Inferior parietal cortex (tissue), 1 donor: ENCODE data around the gene REG1A.

ENCODE experiments used
- DNase-seq: peaks from one replicate; pipeline ENCODE4 v3.0.0-alpha.2; 2016; ENCODE audit errors: extremely low spot score

REG1A gene

DNA sequence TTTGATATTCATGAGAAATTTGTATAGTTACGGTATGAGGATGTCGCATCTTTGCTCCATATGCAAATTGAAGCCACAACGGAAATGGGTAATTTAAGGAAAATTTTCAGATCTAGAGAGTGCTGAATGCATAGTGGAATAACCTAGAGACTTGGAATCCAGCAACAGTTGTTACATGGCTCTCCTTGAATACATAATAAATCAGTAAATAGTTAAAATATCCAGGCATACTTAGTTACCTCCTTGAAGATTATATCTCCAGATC lies 5.4 kb downstream of the REG1A start:
- no peak for DNase-seq

DNA sequence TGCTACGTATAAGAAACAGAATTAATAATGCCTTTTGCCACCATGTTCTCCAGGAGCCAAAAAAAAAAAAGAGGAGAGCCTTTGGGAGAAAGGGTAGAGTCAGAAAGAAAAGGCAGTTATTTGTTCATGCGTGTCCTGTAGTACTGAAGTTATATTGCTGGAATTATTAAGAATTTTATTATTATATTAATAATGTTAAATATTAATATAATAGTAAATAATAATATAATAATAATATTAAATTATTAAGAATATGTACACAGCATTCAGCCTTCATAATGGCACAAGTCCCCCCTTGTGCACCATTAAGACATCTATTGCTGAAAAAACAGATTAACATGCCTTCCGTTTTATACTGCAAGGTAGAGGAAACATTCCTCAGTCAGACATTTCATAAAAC lies 8.1 kb downstream of the REG1A start:
- no peak for DNase-seq

DNA sequence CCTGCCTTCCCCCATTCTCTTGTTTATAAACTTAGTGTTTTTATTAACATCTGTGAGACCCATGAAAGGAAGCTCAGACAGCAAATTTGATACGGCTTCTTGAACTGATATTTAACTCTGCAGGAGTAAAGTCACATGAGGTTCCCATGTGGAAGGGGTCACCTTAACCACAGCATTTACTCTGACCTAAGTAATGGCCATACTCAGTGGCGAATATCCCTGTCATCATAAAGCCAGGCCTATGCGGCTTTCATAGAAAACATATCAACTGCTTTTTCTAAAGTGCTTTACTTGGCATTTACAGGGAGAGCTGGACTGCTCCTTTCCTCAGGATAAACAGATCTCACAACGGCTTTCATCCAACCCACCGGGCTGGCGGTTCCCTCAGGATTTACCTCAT lies 9.0 kb downstream of the REG1A start:
- DNase-seq: no peak

DNA sequence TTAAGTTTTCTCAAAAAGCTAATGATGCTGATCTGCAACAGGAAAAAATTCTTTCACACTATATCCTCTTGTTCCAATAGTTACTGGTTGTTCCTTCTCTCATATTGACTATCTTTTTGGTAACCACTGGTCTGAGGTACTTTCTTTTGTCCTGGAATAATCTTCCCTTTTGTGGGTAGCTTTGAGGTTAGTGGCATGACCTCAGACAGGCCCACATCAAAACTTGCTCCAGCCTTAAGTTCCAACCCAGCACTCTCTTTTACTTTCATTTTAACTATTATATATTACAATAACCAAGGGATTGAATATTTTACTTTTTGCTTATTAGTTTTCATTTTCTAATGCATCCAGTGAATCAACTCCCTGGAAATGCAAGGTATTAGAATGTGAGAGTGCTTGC lies 9.5 kb downstream of the REG1A start:
- DNase-seq: no peak

DNA sequence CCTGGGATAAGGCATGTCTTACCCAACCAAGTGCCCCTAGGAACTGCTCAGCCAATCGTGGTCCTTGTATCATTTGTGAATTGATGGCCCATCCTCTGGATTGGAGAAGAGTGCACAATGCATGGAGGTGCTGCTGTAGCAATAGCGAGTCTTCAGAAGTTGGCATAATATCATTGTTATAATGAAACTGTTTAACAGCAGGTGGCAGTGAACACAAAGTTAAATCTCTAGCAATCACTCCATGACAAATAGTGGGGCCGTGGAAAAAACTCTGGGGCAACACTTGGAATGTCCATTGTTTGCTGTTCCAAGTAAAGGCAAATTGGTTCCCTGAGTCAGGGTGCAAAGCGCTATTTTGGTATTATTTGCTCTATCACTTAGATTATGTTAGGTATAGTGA lies 11.4 kb downstream of the REG1A start:
- peak; percentile 13 for DNase-seq

DNA sequence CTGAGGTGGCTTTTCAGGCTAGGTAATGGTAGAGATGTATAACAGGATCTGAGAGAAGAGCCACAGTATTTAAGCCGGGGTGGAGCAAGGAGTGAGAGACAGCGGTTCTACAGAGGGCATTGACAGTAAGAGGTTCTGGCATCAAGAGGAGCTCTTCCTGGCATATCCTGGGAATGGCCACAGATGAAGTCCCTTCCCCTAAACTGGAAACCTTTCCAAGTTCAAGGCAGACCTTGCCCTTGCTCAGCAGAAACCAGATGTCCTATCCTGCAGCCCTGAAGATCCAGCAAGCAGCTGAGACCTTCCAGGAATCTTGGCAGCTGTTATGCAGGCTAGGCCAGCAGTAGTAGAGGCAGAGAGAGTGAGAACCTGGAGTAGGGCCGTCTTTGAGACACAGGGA lies 18.1 kb downstream of the REG1A start:
- no peak for DNase-seq

DNA sequence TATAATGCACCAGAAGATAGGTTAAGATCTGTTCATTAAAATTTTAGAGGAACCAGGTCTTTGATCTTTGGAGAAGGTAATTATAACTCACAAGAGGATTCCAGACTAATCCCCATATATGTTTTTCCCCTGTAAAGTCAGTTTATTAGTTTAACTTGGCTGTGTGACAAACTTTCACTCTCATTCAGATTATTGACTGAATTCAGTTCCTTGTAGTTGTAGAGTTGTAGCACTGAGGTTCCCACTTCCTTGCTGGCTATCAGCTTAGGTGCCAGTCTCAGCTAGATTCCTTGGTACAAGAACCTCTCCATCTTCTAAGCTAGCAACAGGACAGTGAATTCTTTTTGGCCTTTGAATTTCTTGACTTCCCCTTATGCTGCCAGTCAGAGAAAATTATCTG lies 19.1 kb downstream of the REG1A start:
- no peak for DNase-seq

DNA sequence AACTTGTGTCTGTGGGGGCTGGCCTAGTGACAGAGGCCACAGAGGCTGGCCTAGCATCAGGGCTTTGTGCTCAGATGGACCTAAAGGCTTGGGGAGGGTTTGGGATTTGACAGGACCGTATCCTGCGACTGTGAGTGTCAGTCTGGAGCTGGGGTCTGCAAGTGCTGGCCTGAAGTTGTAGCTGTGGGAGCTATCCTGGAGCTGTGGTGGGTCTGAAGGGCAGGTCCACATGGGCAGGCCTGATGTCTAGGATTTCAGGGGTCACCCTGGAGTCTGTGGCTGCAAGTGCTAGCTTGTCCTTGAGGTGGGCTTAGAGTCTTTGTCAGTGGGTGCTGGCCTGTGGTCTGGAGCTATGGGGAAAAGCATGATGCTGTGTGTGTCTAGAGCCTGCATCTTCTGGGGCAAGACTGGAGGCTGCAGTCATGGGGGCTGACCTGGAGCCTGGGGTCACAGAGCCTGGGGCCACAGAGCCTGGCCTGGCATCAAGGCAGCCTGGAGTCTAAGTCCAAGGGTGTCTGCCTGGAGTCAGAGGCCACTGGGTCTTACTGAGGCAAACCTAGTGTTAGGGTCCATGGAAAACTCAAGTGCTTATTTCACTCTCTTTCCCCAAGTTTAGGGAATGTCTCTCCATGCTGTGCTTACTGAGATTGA lies 35.7 kb downstream of the REG1A start:
- no peak for DNase-seq

DNA sequence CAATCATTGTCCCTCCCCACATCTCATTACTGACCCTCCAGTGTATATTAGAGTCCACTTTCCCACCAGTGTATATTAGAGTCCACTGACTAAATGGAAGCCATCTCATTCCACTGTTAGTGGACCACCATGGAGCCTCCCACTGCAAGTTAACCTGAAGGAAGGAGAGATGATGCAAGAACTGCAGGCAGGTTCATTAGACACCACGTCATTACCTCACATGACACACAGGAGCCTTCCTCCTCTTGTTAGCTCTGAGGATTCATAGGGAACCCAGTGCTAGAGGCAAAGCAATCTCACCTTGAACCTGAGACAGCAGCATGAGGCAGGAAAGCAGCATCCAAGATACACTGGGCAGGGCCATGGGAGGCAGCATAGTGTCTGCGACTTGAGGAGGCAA lies 38.7 kb downstream of the REG1A start:
- no peak for DNase-seq

DNA sequence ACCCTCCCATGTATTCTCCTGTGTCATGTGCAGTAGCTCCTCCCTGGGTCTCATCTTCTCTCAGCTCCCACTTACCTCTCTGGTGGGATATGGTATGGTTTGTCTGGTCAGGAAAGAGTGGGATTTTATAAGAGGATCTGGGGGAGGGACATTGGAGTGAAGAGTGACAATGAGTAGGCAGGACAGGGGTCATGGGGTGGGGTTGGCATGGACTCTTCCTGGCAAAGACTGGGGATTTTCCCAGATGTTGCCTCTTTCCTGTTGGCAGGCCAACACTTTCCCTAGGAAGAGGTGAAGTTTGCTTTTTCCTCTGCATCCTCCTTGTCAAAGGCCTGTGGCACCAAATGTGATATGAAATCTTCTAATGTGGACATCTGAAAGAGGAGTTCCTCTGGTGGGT lies 39.4 kb downstream of the REG1A start, which contains the start of gene REG3A:
TSS of gene REG3A (minus strand) at position 101 of the 400 bp plus-strand sequence. CDS start 348 bp downstream, outside the sequence.
- DNase-seq: no peak

DNA sequence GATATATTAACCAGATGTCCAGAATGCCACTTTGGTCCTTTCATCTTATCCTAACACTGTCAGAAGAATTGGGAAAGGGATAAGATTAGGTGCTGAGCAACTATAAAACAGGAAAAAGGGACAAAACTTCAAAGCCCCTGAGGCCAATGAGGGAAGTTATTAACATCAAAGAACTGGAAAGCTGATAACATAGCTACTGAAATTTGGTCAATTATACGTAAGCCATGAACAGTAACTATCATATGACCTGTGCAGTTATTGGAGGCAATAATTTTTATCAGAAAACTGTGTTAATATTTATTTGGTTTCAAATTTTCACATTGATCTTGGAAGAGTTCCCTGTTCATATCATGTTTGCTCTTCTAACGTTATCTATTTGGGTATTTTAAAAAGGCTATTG lies 41.8 kb downstream of the REG1A start:
- no peak for DNase-seq

DNA sequence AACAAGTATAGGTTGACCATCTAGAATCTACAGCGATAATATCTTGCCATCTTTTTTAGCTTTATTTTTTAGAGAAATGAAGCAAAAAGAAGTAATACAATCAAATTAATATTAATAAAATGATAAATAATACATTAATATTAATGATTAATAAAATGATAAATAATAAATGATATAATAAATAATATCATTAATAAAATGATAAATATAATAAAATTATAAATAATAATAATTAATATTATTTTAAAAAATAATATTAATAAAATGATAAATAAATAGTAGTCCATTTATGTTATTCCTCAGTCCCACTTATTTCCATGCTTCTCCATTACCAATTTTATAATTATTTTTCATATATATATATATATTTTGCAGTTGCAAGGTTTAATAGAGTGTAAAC lies 42.5 kb downstream of the REG1A start:
- no peak for DNase-seq

DNA sequence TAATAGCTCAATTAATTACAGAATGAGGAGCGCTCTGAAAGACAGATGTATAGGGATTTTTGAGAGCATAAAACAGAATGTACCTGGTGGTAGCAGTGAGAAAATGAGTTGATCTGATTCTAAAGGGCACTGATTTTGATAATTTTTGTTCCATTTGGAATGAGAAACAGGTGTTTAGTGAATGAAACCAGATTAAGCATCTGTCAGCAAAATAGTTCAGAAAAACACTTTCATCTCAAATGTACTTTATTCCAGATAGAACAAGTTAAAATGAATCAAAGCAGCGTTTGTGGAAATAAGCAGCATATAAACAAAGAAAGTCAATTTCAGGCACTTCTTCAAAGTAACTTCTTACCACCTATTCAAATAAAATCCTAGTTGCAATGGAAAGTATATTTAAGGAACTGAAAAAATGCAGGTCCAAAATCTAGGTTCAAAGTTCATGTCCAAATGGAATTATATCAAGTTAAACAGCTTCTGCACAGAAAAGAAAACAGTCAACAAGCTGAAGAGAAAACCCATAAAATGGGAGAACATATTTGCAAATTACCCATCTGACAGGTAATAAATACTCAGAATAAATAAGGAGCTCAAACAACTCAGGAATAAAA lies 51.2 kb downstream of the REG1A start:
- DNase-seq: no peak
